ENCODE results near the gene MORN3.

MORN3 gene

DNA sequence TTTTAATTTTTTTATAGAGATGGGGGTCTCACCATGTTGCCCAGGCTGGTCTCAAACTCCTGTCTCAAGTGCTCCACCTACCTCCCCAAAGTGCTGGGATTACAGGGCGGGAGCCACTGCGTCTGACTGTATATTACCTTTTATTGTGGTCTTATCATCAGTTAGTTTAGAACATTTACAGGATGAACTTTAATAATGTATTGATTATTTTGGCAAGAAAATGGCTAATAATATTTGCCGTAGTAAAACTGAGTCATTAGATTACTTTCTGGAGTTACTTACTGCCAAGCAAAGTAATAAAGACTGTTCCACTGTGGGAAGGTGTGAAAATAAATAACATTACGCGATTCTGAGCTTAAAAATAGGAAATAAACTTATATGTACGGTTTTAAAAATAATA is 66.7 kb downstream of the MORN3 start:
- no peak for DNase-seq (ENCODE audit: low spot score)

DNA sequence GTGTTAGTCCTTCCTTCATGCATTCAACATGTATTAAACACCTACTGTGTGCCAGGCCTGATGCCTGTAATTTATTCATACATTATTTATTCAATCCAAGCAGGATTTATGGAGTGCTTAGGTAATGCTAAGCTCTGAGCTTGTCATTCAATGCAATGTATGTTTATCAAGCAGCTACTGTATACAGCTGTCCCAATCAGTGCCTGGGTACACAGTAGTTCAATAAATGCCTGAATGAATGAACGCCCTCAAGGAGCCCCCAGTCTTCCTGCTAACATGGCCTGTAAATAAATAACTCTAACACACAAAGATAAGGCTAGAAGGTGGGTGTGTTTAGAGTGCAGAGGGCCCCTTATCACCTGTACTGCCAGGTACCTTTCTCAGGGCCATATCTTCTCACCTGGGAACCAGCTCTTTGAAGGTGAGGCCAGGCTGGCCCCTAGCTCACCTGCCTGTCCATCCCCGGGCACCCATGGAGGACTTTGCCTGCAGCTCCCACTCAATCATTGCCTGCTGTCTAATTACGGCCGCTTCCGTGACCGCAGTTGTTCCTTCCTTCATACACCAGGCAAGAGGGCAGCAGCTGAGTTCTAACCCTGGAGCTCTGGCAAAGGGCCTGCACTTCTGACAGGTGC is 68.6 kb downstream of the MORN3 start:
- DNase-seq (ENCODE audit: low spot score) = no peak
